Naive thymus-derived CD4-positive, alpha-beta T cell (primary cell): ENCODE results near the gene GPR146. TPM values are rescaled to one million over a fixed set of nuclear protein-coding genes. Genes with fewer than 3 reads are reported as not detected.

ENCODE experiments used
- ATAC-seq: fragments of 150-1000 bp; cut with Tn5 transposase; 2 replicates; pipeline ENCODE4 v1.10.0; 2021; ENCODE audit warnings: mild to moderate bottlenecking, moderate library complexity
- CTCF ChIA-PET: fragments of 350-600 bp; sonication (Branson Sonifier 250); formaldehyde crosslinking; loops from one replicate; lab custom pipeline; 2021; ENCODE audit warnings: antibody characterized with exemption; lab: Charles Lee
- POLR2A ChIA-PET: fragments of 350-600 bp; sonication (Branson Sonifier 250); formaldehyde crosslinking; loops from one replicate; lab custom pipeline; 2021; ENCODE audit warnings: antibody characterized with exemption, inconsistent platforms; lab: Charles Lee
- DNase-seq, 9 donors: peaks; one replicate each; pipeline versions ENCODE4 v3.0.0 to v3.0.0-alpha.2; 2020 to 2022; ENCODE audit warnings: mixed read lengths in 1 of 9
- H3K27ac ChIP-seq: one replicate; pipeline ENCODE4 v1.7.0; 2013; ENCODE audit warnings: mild to moderate bottlenecking, low read depth, low read length, moderate library complexity
- H3K27me3 ChIP-seq, 2 donors: one replicate each; pipeline ENCODE4 v1.7.0; 2013; ENCODE audit warnings: low read length in 2 of 2, mild to moderate bottlenecking in 2 of 2, moderate library complexity in 2 of 2; ENCODE audit not compliant: control insufficient read depth in 2 of 2, insufficient read depth in 2 of 2
- H3K36me3 ChIP-seq, 3 experiments: 1 replicate in 2 of 3; 2 replicates in 1 of 3; pipeline ENCODE4 v1.7.0; 2013; ENCODE audit warnings: low read length in 3 of 3, mild to moderate bottlenecking in 3 of 3, moderate library complexity in 1 of 3; ENCODE audit not compliant: insufficient read depth in 3 of 3, control insufficient read depth in 2 of 3
- H3K4me1 ChIP-seq, 2 donors: one replicate each; pipeline ENCODE4 v1.7.0; 2013; ENCODE audit warnings: low read length in 2 of 2, mild to moderate bottlenecking in 2 of 2, moderate library complexity in 1 of 2; ENCODE audit not compliant: control insufficient read depth in 2 of 2, insufficient read depth in 2 of 2
- H3K4me3 ChIP-seq: 2 replicates; pipeline ENCODE4 v1.7.0; 2013; ENCODE audit warnings: mild to moderate bottlenecking, low read length
- H3K9me3 ChIP-seq, 3 experiments: 1 replicate in 2 of 3; 2 replicates in 1 of 3; pipeline ENCODE4 v1.7.0; 2013; ENCODE audit warnings: low read length in 3 of 3; ENCODE audit not compliant: control insufficient read depth in 2 of 3
- H3K27ac Mint-ChIP-seq, 9 donors: one replicate each; pipeline ENCODE4 v1.8.0; 2020 to 2022; ENCODE audit warnings: mixed read lengths in 9 of 9, mild to moderate bottlenecking in 8 of 9, moderate library complexity in 5 of 9, inconsistent platforms in 2 of 9
- H3K27me3 Mint-ChIP-seq, 5 donors: one replicate each; pipeline ENCODE4 v1.8.0; 2021 to 2022; ENCODE audit warnings: mixed read lengths in 5 of 5, mild to moderate bottlenecking in 1 of 5
- H3K36me3 Mint-ChIP-seq, 5 donors: one replicate each; pipeline ENCODE4 v1.8.0; 2020 to 2022; ENCODE audit warnings: mixed read lengths in 5 of 5, mild to moderate bottlenecking in 3 of 5, inconsistent platforms in 1 of 5
- H3K4me1 Mint-ChIP-seq, 7 donors: one replicate each; pipeline ENCODE4 v1.8.0; 2020 to 2022; ENCODE audit warnings: mixed read lengths in 7 of 7, mild to moderate bottlenecking in 3 of 7, inconsistent platforms in 1 of 7
- H3K4me3 Mint-ChIP-seq, 10 donors: one replicate each; pipeline ENCODE4 v1.8.0; 2020 to 2022; ENCODE audit warnings: mild to moderate bottlenecking in 10 of 10, mixed read lengths in 10 of 10, moderate library complexity in 6 of 10, inconsistent platforms in 2 of 10
- H3K9me3 Mint-ChIP-seq, 11 donors: one replicate each; pipeline ENCODE4 v1.8.0; 2020 to 2022; ENCODE audit warnings: mixed read lengths in 11 of 11, mild to moderate bottlenecking in 4 of 11, inconsistent platforms in 1 of 11, moderate library complexity in 1 of 11
- intact Hi-C, 2 donors: fragments of 100-400 bp; cut with micrococcal nuclease; formaldehyde crosslinking; loops; one replicate each; pipeline ENCODE4 v1.15.1; 2023
- polyA plus RNA-seq, 2 donors: library from polyadenylated mRNA; unstranded; fragments of 300-500 nt; fragmentation: Illumina TruSeq; gene quantifications; one replicate each; pipeline ENCODE4 v1.2.3, GENCODE V29; 2021
- total RNA-seq, 6 experiments: library from RNA in 5 of 6; stranded (reverse) in 5 of 6; gene quantifications; 1 replicate in 5 of 6; 2 replicates in 1 of 6; pipeline ENCODE4 v1.2.3 and lab custom pipeline; 2021 to 2026

Gene GPR146
- total and polyA plus RNA-seq, 7 experiments from 2014 or later: 10.1 to 26.5 (median 15.9) TPM

GRCh38 chr7:1086588-1087464 lies 42.5 kb downstream of the GPR146 start:
- Histone ChIP-seq H3K27ac (no peak overlapping the region), H3K27me3 (no peaks in the 10 kb centered on the region), H3K9me3 (no peaks in the 10 kb centered on the region), H3K36me3 (no peaks in the 10 kb centered on the region), H3K4me3 (peak overlapping the region; percentile 50), H3K4me1 (peaks cover 3 to 6% of the 10 kb centered on the region in 2 donors)
- DNase-seq (peak; percentile 44 to 83 (median 71)), ATAC-seq (peak; percentile 87)
- ChIA-PET CTCF (interaction anchor here (0.5 to 2.5 kb wide), 9 partner anchors 8 to 88 kb away, joined by 3 to 20 read pairs (median 3); no protein-coding TSS in a partner anchor), POLR2A (interaction anchor here (1.0 to 1.1 kb wide), 2 partner anchors 82 to 83 kb away, joined by 3 to 4 read pairs; no protein-coding TSS in a partner anchor)
- Mint-ChIP-seq H3K4me3 (peak overlapping the region; percentile 59 to 86 (median 80)), H3K36me3 (peaks cover 0 to 5% (median 0%) of the 10 kb centered on the region in 5 donors), H3K27me3 (peaks cover 0 to 3% (median 0%) of the 10 kb centered on the region in 5 donors), H3K27ac (peak overlapping the region in 1 of 9 donors; percentile 82), H3K4me1 (peaks cover 7 to 20% (median 12%) of the 10 kb centered on the region in 7 donors), H3K9me3 (no peaks in the 10 kb centered on the region)
- intact Hi-C loops: loop anchor here (1.0 to 5.0 kb wide), 5 partner anchors 50 to 90 kb away; a partner anchor contains a TSS

- H3K27ac ChIP-seq: no peak overlapping the region
- no peaks in the 10 kb centered on the region for H3K9me3 ChIP-seq
- H3K27me3 Mint-ChIP-seq: peaks cover 0 to 3% (median 0%) of the 10 kb centered on the region in 5 donors
- H3K27me3 ChIP-seq: no peaks in the 10 kb centered on the region
- peaks cover 3 to 6% of the 10 kb centered on the region in 2 donors for H3K4me1 ChIP-seq
- no peak overlapping the region for H3K27ac Mint-ChIP-seq
- ChIA-PET CTCF (interaction anchor here (1.6 to 2.5 kb wide), 2 partner anchors 81 to 88 kb away, joined by 4 to 20 read pairs; no protein-coding TSS in a partner anchor), POLR2A (no interaction called here)
- H3K4me3 ChIP-seq: peak overlapping the region; percentile 50
- H3K9me3 Mint-ChIP-seq: no peaks in the 10 kb centered on the region
- peak overlapping the region in 9 of 10 donors; percentile 59 to 86 (median 80) for H3K4me3 Mint-ChIP-seq
- intact Hi-C loops: loop anchor here (1.0 to 5.0 kb wide), 5 partner anchors 50 to 89 kb away; a partner anchor contains a TSS
- no peak for DNase-seq
- ATAC-seq: no peak
- H3K36me3 ChIP-seq: no peaks in the 10 kb centered on the region
- peaks cover 0 to 8% (median 0%) of the 10 kb centered on the region in 5 donors for H3K36me3 Mint-ChIP-seq
- H3K4me1 Mint-ChIP-seq: peaks cover 7 to 20% (median 12%) of the 10 kb centered on the region in 7 donors
Measured at GRCh38 chr7:1087465-1087814, 43.1 kb downstream of the GPR146 start.

- peaks cover 0 to 3% (median 0%) of the 10 kb centered on the region in 5 donors for H3K27me3 Mint-ChIP-seq
- peak within 1 kb of the TSS; percentile 59 to 86 (median 80) for H3K4me3 Mint-ChIP-seq
- peaks cover 7 to 20% (median 12%) of the 10 kb centered on the region in 7 donors for H3K4me1 Mint-ChIP-seq
- ATAC-seq (no peak), DNase-seq (no peak)
- Histone ChIP-seq H3K36me3 (no peaks in the 10 kb centered on the region), H3K9me3 (no peaks in the 10 kb centered on the region), H3K27ac (no peak within 1 kb of the TSS), H3K4me3 (peak within 1 kb of the TSS; percentile 50), H3K27me3 (no peaks in the 10 kb centered on the region), H3K4me1 (peaks cover 3 to 6% of the 10 kb centered on the region in 2 donors)
- H3K27ac Mint-ChIP-seq: peak within 1 kb of the TSS in 1 of 9 donors; percentile 82
- H3K36me3 Mint-ChIP-seq: peaks cover 0 to 8% (median 0%) of the 10 kb centered on the region in 5 donors
- intact Hi-C loops: loop anchor here (1.0 to 5.0 kb wide), 5 partner anchors 49 to 89 kb away; a partner anchor contains a TSS
- ChIA-PET CTCF (interaction anchor here (0.7 to 1.6 kb wide), 3 partner anchors 80 to 1101 kb away, joined by 3 to 4 read pairs (median 4); no protein-coding TSS in a partner anchor), POLR2A (no interaction called here)
- H3K9me3 Mint-ChIP-seq: no peaks in the 10 kb centered on the region
Measured at GRCh38 chr7:1087952-1088920, 43.9 kb downstream of the GPR146 start, which contains the start of gene GPER1. TSS of gene GPER1 (plus strand) at chr7:1088113. CDS start at chr7:1091729, 3,616 bp downstream.

GRCh38 chr7:1090236-1090635 lies 45.9 kb downstream of the GPR146 start:
- peaks cover 3 to 6% of the 10 kb centered on the region in 2 donors for H3K4me1 ChIP-seq
- ATAC-seq (no peak), DNase-seq (no peak)
- peaks cover 0 to 3% (median 0%) of the 10 kb centered on the region in 5 donors for H3K27me3 Mint-ChIP-seq
- ChIA-PET CTCF (interaction anchor here (0.6 kb wide), 1 partner anchor 97 kb away, joined by 4 read pairs; no protein-coding TSS in a partner anchor), POLR2A (no interaction called here)
- H3K4me1 Mint-ChIP-seq: peaks cover 7 to 20% (median 12%) of the 10 kb centered on the region in 7 donors
- H3K9me3 Mint-ChIP-seq: no peaks in the 10 kb centered on the region
- H3K27ac Mint-ChIP-seq: no peak overlapping the region
- H3K4me3 Mint-ChIP-seq: no peak overlapping the region
- no peaks in the 10 kb centered on the region for H3K36me3 ChIP-seq
- intact Hi-C loops: no loop called here
- no peaks in the 10 kb centered on the region for H3K9me3 ChIP-seq
- H3K27ac ChIP-seq: no peak overlapping the region
- H3K4me3 ChIP-seq: no peak overlapping the region
- peaks cover 0 to 10% (median 0%) of the 10 kb centered on the region in 5 donors for H3K36me3 Mint-ChIP-seq
- H3K27me3 ChIP-seq: no peaks in the 10 kb centered on the region

GRCh38 chr7:1090686-1091643 lies 46.6 kb downstream of the GPR146 start:
- CTCF ChIA-PET: interaction anchor here (0.6 kb wide), 1 partner anchor 97 kb away, joined by 4 read pairs; no protein-coding TSS in a partner anchor
- H3K27ac Mint-ChIP-seq: peak overlapping the region in 1 of 9 donors; percentile 36
- Histone ChIP-seq H3K36me3 (no peaks in the 10 kb centered on the region), H3K9me3 (no peaks in the 10 kb centered on the region), H3K4me1 (peaks cover 3 to 6% of the 10 kb centered on the region in 2 donors), H3K27ac (no peak overlapping the region), H3K27me3 (no peaks in the 10 kb centered on the region), H3K4me3 (no peak overlapping the region)
- H3K27me3 Mint-ChIP-seq: peaks cover 0 to 3% (median 0%) of the 10 kb centered on the region in 5 donors
- H3K4me1 Mint-ChIP-seq: peaks cover 7 to 20% (median 12%) of the 10 kb centered on the region in 7 donors
- no peak for ATAC-seq
- peaks cover 0 to 10% (median 0%) of the 10 kb centered on the region in 5 donors for H3K36me3 Mint-ChIP-seq
- H3K4me3 Mint-ChIP-seq: no peak overlapping the region
- DNase-seq: no peak
- POLR2A ChIA-PET: no interaction called here
- intact Hi-C loops: no loop called here
- no peaks in the 10 kb centered on the region for H3K9me3 Mint-ChIP-seq
